NCI-H2196 treated with DMSO at 0.1 percent for 48 hours (cell line): ENCODE measurements around the gene PLOD1.

Source experiments
- DNase-seq: peaks from one replicate; lab custom pipeline; 2025; ENCODE audit not compliant: unreplicated experiment; lab: John Stamatoyannopoulos, UW

The PLOD1 gene

DNA sequence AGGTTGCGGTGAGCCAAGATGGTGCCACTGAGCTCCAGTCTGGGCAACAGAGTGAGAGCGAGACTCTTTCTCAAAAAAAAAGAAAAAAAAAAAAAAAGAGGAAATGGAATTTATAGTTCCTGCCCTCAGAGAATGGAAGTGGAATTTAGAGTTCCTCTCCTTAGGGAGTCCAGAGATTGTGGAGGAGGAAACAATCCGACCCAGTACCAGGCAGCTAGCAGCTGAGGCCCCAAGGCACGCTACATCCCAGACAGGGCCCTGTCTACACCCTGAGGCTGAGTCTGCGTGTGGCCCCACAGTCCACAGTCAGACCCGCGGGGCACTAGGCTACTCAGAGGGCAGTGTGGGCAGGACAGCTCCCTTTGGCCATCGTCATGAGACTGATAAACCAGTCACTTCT lies 43.8 kb downstream of the PLOD1 start:
- no peak for DNase-seq

DNA sequence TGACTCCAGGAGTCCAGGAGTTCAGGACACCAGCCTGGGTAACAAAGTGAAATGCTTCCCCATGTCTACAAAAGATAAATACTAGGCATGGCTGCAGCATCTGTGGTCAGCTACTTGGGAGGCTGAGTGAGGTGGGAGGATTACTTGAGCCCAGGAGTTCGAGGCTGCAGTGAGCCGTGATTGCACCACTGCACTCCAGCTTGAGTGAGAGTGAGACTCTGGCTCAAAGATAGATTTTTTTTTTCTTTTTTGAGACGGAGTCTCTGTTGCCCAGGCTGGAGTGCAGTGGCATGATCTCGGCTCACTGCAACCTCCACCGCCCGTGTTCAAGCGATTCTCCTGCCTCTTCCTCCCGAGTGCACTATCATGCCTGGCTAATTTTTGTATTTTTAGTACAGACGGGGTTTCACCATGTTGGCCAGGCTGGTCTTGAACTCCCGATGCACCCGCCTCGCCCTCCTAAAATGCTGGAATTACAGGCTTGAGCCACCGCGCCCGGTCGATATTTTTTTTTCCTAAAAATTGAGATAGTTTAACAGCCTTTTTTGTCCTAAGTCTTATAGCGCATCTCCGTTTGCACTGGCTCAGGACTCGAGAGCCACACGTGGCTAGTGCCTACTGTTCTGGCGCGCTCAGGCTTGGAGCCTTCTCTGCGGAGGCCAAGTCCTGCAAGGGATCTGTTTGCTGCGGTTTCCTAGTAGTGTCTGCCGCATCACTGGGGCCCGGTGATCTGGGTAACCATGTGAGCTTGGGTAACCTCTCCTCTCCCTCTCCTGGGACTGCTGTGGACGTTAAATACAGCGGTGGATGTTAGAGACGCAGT lies 44.7 kb downstream of the PLOD1 start:
- peak; percentile 88 for DNase-seq

DNA sequence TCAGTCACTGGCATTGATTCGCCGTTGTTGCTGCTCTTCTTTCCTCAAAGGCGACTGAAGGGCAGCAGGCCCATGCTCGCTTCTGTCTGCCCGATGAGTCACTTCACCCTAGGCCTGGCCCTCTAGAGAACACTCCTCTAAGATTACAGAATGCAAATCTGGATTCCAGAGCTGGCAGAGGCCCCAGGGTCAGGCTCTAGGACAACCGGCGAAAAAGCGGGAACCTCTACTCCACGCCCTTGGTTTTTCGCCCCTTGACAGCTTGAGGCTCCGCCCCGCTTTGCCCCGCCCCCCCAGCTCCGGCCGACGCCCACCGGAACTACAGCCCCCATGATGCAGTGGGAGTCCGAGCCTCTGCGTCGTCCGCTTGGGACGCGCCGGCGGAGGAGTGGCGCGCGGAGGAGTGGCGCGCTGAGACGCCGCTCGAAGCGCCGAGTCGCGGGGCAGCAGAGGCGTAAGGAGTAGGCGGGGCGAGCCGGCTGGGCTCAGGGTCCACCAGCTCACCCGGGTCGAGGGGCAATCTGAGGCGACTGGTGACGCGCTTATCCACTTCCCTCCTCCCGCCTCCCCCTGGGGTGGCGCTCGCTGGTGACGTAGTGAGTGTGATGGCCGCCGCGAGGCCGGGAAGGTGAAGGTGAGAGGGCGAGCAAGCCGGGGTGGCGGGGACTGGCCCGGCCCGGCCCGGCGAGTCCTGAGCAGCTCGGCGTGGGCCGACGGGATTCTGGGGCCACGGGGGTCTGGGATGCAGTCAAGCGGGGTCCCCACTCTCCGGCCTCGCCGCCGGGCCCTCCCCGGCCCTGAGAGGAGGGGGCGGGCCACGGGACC lies 45.5 kb downstream of the PLOD1 start, which contains the start of gene MFN2:
Gene MFN2, plus strand, starts transcription at position 594 of the 825 bp plus-strand sequence. CDS start 8,725 bp downstream, outside the sequence.
- peak; percentile 100 for DNase-seq

GRCh38 chr1:11980676-11980972 lies 46.1 kb downstream of the PLOD1 start:
- no peak for DNase-seq

GRCh38 chr1:11981378-11982009 lies 47.0 kb downstream of the PLOD1 start:
- no peak for DNase-seq

- DNase-seq, result peak; percentile 11
Measured at GRCh38 chr1:11982010-11982392, 47.5 kb downstream of the PLOD1 start.

DNA sequence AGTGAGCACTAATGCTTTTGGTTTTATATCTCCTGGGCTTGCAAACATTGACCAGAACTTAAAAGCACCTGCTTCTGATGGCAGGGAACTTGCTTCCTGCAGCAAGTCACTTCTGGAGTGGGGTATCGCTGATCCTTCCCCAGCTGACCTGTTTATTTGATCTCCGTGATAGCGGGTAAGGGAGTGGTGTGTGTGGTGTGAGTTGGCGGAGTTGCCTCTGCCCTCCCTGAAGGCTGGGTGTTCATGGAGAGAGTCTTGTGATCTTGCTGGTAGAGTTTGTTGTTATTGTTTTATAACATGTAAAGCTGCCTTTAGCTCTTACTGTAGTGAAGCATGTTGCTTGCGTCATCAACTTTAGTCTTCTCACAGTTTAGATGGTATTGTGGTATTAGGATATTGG lies 49.6 kb downstream of the PLOD1 start:
- no peak for DNase-seq

DNA sequence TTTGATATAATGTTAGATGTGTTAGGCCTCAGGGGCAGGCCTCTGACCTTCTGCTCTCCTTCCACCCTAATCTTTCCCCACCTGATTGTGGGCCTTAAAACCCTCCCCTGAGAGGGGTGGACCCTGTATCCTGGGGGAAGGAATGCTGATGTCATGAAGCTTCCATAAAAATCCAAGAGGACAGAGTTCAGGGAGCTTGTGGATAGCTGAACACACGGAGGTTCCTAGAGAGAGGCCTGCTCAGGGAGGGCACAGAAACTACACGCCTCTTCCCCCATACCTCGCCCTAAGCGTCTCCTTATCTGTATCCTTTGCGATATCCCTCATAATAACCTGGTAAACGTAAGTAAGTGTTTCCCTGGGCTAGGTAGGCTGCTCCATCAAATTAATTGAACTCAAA lies 50.1 kb downstream of the PLOD1 start:
- DNase-seq, result no peak

DNA sequence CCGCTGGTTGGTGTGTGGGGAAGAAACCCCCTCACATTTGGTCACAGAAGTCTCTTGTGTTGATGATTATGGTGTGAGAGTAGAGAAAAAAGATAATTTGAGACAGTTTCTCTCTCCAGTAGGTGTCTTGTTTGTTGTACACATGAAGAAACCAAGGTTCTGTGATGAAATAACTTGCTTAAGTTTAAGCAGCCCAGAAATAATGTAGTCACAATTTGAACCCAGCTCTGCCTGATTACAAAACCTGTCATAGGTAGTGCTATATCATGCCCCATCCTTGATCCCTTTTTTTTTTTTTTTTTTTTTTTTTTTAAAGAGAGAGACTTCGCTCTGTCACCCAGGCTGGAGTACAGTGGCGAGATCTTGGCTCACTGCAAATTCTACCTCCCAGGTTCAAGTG lies 50.7 kb downstream of the PLOD1 start:
- no peak for DNase-seq

GRCh38 chr1:11985851-11986250 lies 51.3 kb downstream of the PLOD1 start:
- DNase-seq, result no peak

DNA sequence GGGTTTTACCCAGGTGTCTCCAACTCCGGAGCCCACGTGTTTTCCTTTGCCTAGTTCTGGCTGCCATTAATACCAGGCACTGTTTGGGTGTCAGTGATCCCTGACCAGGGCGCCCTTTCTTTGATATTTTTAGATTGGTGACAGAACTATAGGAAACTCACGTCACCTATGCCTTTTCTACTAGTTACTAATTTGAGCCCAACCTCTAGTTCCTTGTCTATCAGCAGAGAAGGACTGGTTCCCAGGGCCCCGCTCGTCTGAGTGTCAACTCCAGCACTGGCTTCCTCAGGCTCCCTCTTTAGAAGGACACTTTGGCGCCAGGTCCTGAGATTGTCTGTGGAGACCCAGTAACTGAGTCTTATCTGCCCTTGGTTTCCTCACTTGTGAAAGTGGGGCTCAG lies 55.2 kb downstream of the PLOD1 start:
- no peak for DNase-seq

GRCh38 chr1:11990303-11991032 lies 56.0 kb downstream of the PLOD1 start:
- DNase-seq, result peak; percentile 89

DNA sequence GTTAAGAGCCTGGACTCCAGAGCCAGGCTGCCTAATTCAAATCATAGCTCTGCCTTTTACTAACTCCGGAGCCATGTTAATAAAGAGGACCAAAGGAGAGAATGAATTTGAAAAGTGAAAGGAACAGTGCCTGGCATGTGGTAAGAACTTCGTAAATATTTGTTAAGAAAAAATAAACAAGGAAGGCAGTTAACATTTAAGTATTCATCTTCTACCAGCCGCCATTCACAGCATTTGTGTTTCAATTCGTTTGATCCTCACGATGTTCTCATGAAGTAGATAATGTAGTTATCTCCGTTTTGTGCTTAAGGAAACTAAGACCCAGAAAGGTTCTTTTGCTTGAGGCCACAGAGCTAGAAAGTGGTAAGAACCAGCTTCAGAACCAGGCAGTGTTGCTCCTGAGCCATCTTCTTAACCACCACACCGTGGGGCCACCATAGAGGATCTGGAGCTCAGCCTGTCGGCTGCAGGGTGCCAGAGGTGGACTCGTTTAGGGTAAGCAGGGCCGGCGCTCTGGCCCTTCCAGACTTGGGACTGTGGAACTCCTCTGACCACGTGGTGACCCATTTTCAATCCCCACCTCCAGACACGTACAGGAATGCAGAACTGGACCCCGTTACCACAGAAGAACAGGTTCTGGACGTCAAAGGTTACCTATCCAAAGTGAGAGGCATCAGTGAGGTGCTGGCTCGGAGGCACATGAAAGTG lies 57.6 kb downstream of the PLOD1 start:
- no peak for DNase-seq

GRCh38 chr1:11997081-11997850 lies 62.7 kb downstream of the PLOD1 start:
- DNase-seq, result no peak

DNA sequence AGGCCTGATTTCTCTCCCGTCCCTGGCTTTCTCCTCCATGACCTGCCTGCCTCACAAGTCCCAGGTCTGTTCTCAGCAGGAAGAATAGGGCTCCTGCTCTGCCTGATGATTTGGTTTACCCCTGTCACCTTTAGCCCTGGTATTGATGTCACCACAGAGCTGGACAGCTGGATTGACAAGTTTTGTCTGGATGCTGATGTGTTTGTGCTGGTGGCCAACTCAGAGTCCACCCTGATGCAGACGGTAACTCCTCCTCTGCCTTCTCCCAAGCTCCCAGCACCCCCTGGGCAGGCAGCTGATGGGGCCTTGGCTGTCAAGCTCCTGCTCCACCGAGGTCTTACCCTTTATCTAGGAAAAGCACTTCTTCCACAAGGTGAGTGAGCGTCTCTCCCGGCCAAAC lies 64.1 kb downstream of the PLOD1 start:
- no peak for DNase-seq

GRCh38 chr1:11999236-11999635 lies 64.7 kb downstream of the PLOD1 start:
- no peak for DNase-seq

GRCh38 chr1:12001249-12001917 lies 66.9 kb downstream of the PLOD1 start:
- peak; percentile 14 for DNase-seq

DNA sequence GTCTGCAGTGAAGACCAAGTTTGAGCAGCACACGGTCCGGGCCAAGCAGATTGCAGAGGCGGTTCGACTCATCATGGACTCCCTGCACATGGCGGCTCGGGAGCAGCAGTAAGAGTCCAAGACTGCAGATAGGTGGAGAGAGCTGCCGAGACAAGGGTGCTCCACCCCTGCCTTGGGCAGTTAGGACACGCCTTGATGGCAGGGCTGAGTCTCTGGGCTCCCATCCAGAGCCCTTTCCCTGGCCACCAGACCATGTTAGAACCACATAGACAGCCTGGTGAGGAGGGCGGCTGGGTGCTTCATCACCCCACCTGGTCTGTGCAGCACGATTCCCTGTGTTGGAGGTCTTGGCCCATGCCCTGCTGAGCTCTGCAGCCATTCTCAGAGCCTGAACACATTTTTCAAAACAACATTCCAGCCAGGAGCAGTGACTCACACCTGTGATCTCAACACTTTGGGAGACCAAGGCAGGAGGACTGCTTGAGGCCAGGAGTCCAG lies 67.5 kb downstream of the PLOD1 start:
- no peak for DNase-seq

GRCh38 chr1:12003762-12004161 lies 69.2 kb downstream of the PLOD1 start:
- no peak for DNase-seq
